Occipital lobe (tissue), 2 donors: ENCODE results near the gene SPATA45. TPM values are rescaled to one million over a fixed set of nuclear protein-coding genes. Genes with fewer than 3 reads are reported as not detected.

Experiments used
- DNase-seq: peaks from one replicate; lab custom pipeline; 2025; lab: John Stamatoyannopoulos, UW
- total RNA-seq: library from RNA; depleted of rRNA; stranded (reverse); fragments of >200 nt; gene quantifications from one replicate; pipeline ENCODE4 v1.2.3, GENCODE V29; 2014

Gene SPATA45
- total RNA-seq, 1 donor from 2014 or later, result not detected

GRCh38 chr1:212828395-212828794, 19.1 kb downstream of the SPATA45 start:
- DNase-seq, result no peak

- no peak for DNase-seq
Measured at GRCh38 chr1:212827831-212828278, 19.6 kb downstream of the SPATA45 start.

- no peak for DNase-seq
Measured at GRCh38 chr1:212827171-212827776, 20.2 kb downstream of the SPATA45 start.

- DNase-seq, result no peak
Measured at GRCh38 chr1:212825798-212826452, 21.5 kb downstream of the SPATA45 start.

- DNase-seq, result no peak
Measured at GRCh38 chr1:212824201-212824600, 23.2 kb downstream of the SPATA45 start.

- no peak for DNase-seq
Measured at GRCh38 chr1:212822956-212823355, 24.5 kb downstream of the SPATA45 start.

GRCh38 chr1:212820969-212821368, 26.5 kb downstream of the SPATA45 start:
- DNase-seq, result no peak

- DNase-seq, result no peak
Measured at GRCh38 chr1:212819726-212820125, 27.7 kb downstream of the SPATA45 start.

- no peak for DNase-seq
Measured at GRCh38 chr1:212816567-212817278, 30.7 kb downstream of the SPATA45 start.

GRCh38 chr1:212814537-212815334, 32.7 kb downstream of the SPATA45 start:
- no peak for DNase-seq

GRCh38 chr1:212805767-212806166, 41.7 kb downstream of the SPATA45 start:
- DNase-seq, result no peak

- no peak for DNase-seq
Measured at GRCh38 chr1:212797681-212798080, 49.8 kb downstream of the SPATA45 start.

GRCh38 chr1:212794561-212795014, 52.9 kb downstream of the SPATA45 start:
- no peak for DNase-seq

- no peak for DNase-seq
Measured at GRCh38 chr1:212792396-212792908, 55.0 kb downstream of the SPATA45 start.

GRCh38 chr1:212791676-212792395, 55.6 kb downstream of the SPATA45 start, which contains the start of the genes NSL1 and TATDN3:
Gene NSL1 (minus strand): TSS chr1:212791777. CDS start chr1:212791763, 14 bp downstream.
Gene TATDN3 (plus strand): TSS chr1:212791894. CDS start chr1:212791922, 28 bp downstream.
- DNase-seq, result peak; percentile 87

GRCh38 chr1:212791261-212791675, 56.2 kb downstream of the SPATA45 start:
- peak; percentile 75 for DNase-seq

- DNase-seq, result no peak
Measured at GRCh38 chr1:212785871-212786270, 61.6 kb downstream of the SPATA45 start.

- DNase-seq, result no peak
Measured at GRCh38 chr1:212783976-212784375, 63.5 kb downstream of the SPATA45 start.

GRCh38 chr1:212782422-212783154, 64.9 kb downstream of the SPATA45 start:
- no peak for DNase-seq

GRCh38 chr1:212781225-212781624, 66.2 kb downstream of the SPATA45 start:
- no peak for DNase-seq
